RPMI7951 (cell line): Measurements from ENCODE around the gene RNF212. TPM values are rescaled to one million over a fixed set of nuclear protein-coding genes. Genes with fewer than 3 reads are reported as not detected.

Source experiments
- DNase-seq: peaks from one replicate; pipeline ENCODE4 v3.0.0-alpha.2; 2012; ENCODE audit warnings: low read depth
- total RNA-seq: library from RNA; depleted of rRNA; stranded (reverse); fragments of >200 nt; shearing (Covaris generic); gene quantifications from 2 replicates; pipeline ENCODE4 v1.2.3, GENCODE V29; 2014

Gene RNF212
- total RNA-seq, 1 experiment from 2014 or later = not detected

DNA sequence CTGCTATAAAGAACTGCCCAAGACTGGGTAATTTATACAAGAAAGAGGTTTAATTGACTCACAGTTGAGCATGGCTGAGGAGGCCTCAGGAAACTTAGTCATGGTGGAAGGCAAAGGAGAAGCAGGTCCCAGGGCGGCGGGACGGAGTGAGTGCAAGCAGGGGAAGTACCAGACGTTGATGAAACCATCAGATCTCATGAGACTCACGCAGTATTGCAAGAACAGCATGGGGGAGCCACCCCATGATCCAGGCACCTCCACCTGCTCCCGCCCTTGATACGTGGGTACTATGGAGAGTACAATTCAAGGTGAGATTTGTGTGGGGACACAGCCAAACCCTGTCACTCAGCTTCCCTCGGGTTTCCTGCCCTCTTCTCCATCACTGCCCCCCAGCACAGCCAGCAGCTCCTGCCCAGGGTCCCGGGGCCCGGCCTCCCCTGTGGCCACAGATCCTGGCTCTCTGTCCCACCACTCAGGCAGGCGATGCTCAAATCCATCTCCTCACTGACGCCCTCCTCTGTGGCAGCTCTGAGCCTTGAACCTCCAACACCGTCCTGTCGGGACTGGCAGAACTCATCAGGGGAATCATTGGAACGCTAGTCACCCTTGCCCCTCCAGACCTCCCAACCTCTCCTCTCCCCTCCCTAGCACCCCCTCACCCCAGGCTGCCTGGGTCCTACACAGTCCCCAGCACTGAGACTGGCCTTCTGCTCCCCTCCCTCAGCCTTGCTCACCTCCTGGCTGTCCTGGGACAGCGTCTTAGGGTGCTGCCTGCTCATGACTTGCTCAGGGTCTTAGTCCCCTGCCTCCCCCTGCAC lies 64.4 kb downstream of the RNF212 start:
- no peak for DNase-seq

GRCh38 chr4:1047976-1048772 lies 65.2 kb downstream of the RNF212 start:
- no peak for DNase-seq

DNA sequence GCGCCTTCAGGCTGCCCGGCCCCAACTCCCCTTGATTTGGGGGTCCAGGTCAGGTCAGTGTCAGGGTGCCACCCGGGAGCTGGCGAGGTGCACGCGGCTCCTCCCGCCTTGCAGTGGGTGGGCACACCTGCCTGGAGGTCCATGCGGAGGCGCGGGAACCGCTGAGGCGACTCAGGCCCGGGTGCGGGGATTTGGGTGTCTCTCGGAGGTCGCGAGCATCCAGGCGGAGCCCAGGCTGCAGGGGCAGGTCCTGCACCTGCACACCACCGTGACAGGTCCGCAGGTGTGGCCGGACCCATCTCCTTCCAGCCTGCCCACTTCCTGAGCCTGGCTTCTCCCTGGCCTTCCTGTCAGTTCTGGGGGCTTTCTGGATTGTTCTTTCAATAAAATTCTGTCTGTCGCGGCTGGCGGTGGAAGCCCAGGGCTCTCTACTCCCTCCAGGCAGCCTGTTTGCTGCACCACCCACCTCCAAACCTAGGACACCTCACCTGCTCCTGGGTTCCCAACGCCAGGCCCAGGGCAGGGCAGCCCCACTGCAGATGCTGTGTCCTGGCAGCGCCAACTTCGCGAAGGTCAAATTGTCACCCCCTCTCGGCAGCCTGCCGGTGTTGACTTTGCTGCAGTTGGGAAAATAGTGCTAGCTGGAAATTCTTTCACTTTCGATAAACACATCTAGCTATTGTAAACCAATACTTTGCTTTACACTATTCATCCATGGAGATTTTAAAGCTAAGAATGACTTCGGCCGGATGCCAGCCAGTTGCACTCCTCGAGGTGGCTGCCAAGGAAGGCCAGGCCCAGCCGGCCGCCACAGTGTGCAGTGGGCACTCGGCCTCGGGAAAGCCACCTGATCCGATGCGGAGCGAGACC lies 66.0 kb downstream of the RNF212 start:
- DNase-seq = no peak

DNA sequence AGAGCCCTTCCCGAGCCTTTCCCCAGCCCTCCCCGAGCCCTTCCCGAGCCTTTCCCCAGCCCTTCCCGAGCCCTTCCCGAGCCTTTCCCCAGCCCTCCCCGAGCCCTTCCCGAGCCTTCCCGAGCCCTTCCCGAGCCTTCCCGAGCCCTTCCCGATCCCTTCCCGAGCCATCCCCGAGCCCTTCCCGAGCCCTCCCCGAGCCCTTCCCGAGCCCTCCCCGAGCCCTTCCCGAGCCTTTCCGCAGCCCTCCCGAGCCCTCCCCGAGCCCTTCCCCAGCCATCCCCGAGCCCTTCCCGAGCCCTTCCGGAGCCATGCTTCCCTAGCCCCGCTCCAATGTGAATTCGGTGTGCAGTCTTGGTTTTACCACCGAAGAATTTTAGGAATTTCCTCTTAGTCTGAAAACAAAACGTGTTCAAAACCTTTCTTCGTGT lies 66.8 kb downstream of the RNF212 start:
- DNase-seq = peak; percentile 56

DNA sequence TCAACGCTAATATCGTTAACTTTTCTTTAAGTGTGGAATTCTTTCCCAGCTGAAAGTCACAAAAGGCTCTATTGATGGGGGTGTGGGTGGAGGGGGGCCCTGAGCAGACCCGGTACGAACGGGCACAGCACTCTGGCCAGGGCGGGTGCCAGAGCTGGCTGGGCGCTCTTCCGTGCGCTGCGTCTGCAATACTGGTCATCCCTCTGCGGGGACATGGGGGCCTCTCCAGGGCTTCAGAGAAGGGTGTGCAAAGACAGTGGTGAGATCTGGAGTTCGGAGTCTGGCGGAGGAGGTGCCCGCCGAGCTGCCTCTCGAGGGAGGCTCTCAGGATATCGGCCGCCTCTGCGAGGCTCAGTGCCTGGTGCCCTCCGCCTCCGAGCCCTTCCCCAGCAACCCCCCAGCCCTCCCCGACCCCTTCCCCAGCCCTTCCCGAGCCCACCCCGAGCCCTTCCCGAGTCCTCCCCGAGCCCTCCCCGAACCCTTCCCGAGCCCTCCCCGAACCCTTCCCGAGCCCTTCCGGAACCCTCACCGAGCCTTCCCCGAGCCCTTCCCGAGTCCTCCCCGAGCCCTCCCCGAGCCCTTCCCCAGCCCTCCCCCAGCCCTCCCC lies 67.7 kb downstream of the RNF212 start:
- no peak for DNase-seq

- no peak for DNase-seq
Measured at GRCh38 chr4:1045193-1045594, 68.2 kb downstream of the RNF212 start.

- DNase-seq = no peak
Measured at GRCh38 chr4:1044469-1045192, 68.7 kb downstream of the RNF212 start.

- DNase-seq = peak; percentile 98
Measured at GRCh38 chr4:1043651-1044468, 69.5 kb downstream of the RNF212 start.

DNA sequence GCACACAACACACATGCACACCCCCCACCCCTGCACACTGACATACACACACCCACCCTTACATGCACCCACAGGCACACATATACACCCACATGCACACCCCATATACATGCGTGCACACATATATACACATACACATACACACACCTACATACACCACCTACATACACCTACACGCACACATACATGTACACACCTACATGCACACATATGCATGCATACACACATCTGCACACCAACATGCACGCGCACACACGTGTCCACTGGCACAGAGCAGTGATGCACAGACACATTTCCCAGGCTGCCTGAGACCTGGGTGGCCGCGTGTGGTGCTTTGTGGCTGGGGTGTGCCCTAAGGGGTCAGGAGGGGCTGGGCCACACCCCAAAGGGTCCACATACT lies 70.2 kb downstream of the RNF212 start:
- DNase-seq = no peak

DNA sequence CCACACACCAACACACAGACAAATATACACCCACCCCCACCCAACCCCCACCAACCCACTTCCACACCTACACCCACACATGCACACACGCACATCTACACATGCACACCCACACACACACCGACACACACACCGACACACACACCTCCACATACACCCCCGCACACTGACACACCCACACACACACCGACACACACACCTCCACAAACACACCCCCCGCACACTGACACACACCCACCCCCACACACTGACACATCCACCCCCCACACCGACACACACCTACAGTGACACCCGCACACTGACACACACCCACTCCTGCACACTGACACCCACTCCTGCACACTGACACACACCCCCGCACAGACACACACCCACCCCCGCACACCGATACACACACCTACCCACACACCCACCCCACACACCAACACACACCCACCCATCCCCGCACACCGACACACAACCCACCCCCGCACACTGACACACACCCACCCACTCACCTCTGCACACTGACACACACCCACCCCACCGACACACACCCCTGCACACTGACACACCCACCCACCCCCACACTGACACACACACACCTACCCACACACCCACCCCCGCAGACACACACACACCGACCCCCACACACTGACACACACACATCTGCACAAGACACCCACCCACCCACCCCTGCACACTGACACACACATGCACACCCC lies 70.9 kb downstream of the RNF212 start:
- DNase-seq = no peak

DNA sequence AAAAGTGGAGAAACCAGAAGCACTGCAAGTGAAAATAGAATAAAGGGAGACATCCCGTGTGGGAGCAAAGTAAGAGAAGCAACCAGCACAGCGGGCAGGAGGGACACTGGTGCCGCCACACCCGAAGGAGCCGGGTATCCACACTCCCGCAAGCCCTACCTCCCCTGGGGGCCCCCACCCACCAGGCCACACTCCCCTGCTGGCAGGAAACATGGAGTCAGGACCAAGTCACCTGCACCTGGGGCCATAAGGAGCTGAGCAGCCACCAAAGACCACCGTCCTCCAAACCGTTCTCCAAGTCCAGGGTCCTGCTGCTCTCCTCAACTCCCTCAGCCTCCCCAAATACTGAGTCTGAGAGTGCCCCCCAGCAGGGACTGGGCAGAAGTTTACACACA lies 71.4 kb downstream of the RNF212 start:
- no peak for DNase-seq

- DNase-seq = no peak
Measured at GRCh38 chr4:1041147-1041935, 72.0 kb downstream of the RNF212 start.

DNA sequence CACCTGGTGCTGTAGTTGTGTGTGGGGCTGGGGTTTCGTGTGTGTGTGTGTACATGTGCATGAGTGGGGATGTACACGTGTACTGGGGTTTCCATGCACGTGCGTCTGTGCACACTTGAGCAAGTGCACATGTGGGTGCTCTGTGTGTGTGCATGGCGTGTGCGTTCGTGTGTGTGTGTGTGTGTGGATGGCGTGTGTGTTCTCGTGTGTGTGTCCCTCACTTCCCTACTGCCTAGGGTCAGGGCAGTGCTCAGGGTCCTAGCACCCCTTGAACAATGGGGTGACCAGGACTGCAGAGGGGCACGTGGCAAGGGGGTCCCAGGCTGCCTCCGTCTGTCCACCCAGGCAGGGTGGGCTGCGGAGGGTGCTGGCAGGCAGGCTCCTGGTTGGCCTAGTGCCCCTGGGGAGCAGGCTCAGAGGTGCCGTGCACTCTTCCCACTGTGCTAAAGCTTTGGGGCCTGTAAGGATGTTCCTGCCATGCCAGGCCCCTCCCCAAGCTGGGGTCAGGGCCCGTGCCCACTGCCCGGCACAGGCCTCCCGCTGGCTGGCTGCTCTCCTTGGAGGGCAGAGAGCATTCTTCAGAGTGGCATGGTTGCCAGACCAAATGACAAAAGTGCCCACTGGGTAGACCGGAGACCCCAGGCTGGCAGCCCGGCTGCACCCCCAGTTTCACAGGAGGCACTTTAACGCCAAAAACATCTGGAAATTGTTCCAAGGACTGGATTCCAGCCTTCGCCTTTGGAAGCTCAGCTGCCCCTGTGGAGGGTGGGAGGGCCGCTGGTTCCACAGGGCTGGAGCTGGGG lies 72.8 kb downstream of the RNF212 start:
- DNase-seq = no peak

GRCh38 chr4:1039493-1040343 lies 73.6 kb downstream of the RNF212 start:
- DNase-seq = no peak

- no peak for DNase-seq
Measured at GRCh38 chr4:1038948-1039492, 74.3 kb downstream of the RNF212 start.
